ENCODE results near the gene MAP3K20. TPM values are rescaled to one million over a fixed set of nuclear protein-coding genes. Genes with fewer than 3 reads are reported as not detected.

The MAP3K20 gene
- total RNA-seq, 1 donor from 2014 or later = 466 TPM

DNA sequence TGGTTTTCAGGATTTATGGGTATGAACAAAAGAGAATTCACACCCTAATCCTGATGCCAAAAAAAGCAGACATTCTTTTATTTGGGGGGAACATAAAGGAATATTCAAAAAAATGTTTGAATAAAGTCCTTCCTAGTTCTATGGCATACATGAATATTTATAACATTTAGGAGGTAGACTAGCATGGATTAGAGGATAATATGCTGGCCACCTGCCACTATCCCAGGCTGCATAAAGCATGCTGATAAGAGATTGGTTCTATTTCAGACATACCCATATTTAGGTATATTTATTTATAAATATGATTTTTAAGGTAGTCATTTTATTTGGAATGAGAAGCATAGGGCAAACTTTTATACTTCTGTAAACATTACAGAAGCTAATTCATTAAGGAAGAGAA is 34.9 kb upstream of the MAP3K20 start:
- TF ChIP-seq, protein P1, sequence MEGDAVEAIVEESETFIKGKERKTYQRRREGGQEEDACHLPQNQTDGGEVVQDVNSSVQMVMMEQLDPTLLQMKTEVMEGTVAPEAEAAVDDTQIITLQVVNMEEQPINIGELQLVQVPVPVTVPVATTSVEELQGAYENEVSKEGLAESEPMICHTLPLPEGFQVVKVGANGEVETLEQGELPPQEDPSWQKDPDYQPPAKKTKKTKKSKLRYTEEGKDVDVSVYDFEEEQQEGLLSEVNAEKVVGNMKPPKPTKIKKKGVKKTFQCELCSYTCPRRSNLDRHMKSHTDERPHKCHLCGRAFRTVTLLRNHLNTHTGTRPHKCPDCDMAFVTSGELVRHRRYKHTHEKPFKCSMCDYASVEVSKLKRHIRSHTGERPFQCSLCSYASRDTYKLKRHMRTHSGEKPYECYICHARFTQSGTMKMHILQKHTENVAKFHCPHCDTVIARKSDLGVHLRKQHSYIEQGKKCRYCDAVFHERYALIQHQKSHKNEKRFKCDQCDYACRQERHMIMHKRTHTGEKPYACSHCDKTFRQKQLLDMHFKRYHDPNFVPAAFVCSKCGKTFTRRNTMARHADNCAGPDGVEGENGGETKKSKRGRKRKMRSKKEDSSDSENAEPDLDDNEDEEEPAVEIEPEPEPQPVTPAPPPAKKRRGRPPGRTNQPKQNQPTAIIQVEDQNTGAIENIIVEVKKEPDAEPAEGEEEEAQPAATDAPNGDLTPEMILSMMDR (IDR thresholded peaks at IDR 0.05; ENCODE audit: borderline replicate concordance) = no peak
- no peak overlapping the region for H3K4me3 ChIP-seq
- intact Hi-C loops (cut with micrococcal nuclease) = no loop called here
- no peak for DNase-seq
- H3K9me3 ChIP-seq (replicated peaks) = no peaks in the 10 kb centered on the region
- peaks cover 43% of the 10 kb centered on the region for H3K4me1 ChIP-seq
- no peaks in the 10 kb centered on the region for H3K36me3 ChIP-seq
- H3K27ac ChIP-seq (replicated peaks) = no peak overlapping the region
- no peaks in the 10 kb centered on the region for H3K27me3 ChIP-seq (ENCODE audit: low read depth)

DNA sequence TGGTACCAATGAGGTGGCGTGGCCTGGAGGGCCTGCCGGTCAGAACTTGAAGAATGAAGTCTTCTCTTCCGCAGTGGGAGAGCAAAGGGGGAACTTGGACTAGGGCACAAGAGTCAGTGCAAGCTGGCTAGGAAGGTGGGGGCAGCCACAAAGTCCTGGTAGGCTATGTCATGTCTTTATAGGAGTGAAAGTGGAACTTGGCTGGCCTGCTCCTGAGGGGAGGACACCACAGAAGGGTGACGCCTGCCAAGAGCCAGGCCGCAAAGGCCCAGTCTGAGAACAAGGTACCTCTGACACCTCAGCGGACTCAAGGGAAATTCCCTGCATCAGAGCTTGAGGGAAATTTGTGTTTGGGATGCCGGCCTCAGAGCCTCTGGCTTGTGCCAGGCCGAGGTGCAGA is 32.2 kb upstream of the MAP3K20 start:
- intact Hi-C loops (cut with micrococcal nuclease) = no loop called here
- Histone ChIP-seq H3K27me3 (ENCODE audit: low read depth) (no peaks in the 10 kb centered on the region), H3K9me3 (replicated peaks) (no peaks in the 10 kb centered on the region), H3K36me3 (no peaks in the 10 kb centered on the region), H3K4me1 (peaks cover 26% of the 10 kb centered on the region), H3K4me3 (no peak overlapping the region), H3K27ac (replicated peaks) (peak overlapping the region; percentile 57)
- peak; percentile 33 for DNase-seq
- TF ChIP-seq, protein P1 (IDR thresholded peaks at IDR 0.05; ENCODE audit: borderline replicate concordance) = no peak

- Histone ChIP-seq H3K36me3 (no peaks in the 10 kb centered on the region), H3K27ac (replicated peaks) (peak overlapping the region; percentile 57), H3K4me3 (no peak overlapping the region), H3K9me3 (replicated peaks) (no peaks in the 10 kb centered on the region), H3K27me3 (ENCODE audit: low read depth) (no peaks in the 10 kb centered on the region), H3K4me1 (peaks cover 29% of the 10 kb centered on the region)
- intact Hi-C loops (cut with micrococcal nuclease) = no loop called here
- DNase-seq = no peak
- TF ChIP-seq, protein P1 (IDR thresholded peaks at IDR 0.05; ENCODE audit: borderline replicate concordance) = no peak
These were observed 31.6 kb upstream of the MAP3K20 start for GRCh38 chr2:173043897-173044519.

DNA sequence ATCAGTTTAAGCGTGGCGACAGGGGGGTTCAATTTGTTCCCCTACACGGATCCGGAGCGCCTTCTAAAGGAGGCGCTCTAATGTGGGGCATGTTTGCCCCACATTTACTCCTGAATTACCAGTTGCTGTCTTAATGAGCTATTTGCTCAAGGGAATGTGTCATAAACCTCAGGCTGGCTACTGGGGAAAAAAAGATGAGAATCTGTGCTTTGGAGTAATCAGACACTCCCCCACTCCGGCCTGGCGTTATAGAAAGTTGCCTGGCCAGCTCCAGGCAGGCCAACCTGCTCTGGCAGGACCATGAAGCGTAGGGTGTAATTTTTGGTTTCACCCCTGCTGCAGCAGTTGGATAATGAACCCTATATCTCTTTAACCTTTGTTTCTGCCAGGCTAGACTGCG is 31.0 kb upstream of the MAP3K20 start:
- H3K4me3 ChIP-seq = no peak overlapping the region
- no peak for DNase-seq
- TF ChIP-seq, protein P1 (IDR thresholded peaks at IDR 0.05; ENCODE audit: borderline replicate concordance) = no peak
- no peak overlapping the region for H3K27ac ChIP-seq (replicated peaks)
- H3K4me1 ChIP-seq = peaks cover 36% of the 10 kb centered on the region
- intact Hi-C loops (cut with micrococcal nuclease) = no loop called here
- H3K27me3 ChIP-seq (ENCODE audit: low read depth) = no peaks in the 10 kb centered on the region
- no peaks in the 10 kb centered on the region for H3K9me3 ChIP-seq (replicated peaks)
- H3K36me3 ChIP-seq = no peaks in the 10 kb centered on the region

DNA sequence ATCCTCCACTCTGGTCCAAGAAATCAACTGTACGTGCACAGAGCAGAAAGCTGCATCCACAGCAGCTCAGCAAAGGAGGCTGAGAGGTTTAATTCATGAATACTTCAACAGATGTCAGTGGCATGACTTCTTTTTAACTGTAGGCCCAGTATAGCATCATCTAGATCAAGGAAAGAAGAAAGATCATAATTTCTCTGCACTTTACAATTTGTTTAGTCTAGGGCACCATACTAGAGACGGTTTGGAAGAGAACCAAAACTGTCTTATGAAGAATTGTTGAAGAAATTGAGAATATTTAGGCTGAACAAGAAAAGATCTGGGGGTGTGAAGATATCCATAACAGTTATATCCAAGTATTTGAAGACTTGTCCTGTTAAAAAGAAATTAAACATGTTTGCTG is 30.5 kb upstream of the MAP3K20 start:
- Histone ChIP-seq H3K36me3 (no peaks in the 10 kb centered on the region), H3K4me1 (peaks cover 41% of the 10 kb centered on the region)

More for the DNA sequence above, 30.5 kb upstream of the MAP3K20 start:
- intact Hi-C loops (cut with micrococcal nuclease) = no loop called here
- Histone ChIP-seq H3K27ac (replicated peaks) (no peak overlapping the region), H3K27me3 (ENCODE audit: low read depth) (no peaks in the 10 kb centered on the region), H3K4me3 (no peak overlapping the region), H3K9me3 (replicated peaks) (no peaks in the 10 kb centered on the region)
- TF ChIP-seq, protein P1 (IDR thresholded peaks at IDR 0.05; ENCODE audit: borderline replicate concordance) = no peak
- DNase-seq = no peak
